ENCODE measurements around the gene CAPZA3.

CAPZA3 gene

DNA sequence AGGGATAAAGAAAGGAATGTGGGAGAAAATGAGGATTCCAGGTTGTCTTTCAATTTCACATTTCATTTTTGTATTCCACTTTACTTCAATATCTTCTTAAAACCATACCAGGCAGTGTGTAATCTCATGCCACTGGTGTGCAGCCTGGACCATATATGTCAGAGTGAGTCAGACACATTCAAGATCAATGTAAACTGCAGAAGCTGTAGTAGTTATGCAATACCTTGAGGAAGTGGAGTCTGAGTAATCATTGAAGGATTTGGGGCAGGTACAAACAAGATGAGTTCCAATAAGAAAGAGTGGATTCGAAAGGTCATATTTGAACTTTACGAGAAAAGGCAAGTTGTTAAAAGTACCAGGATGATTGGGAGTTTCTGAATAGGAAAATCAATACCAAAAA lies 14.2 kb upstream of the CAPZA3 start:
- no peak overlapping the region for H3K4me3 ChIP-seq (ENCODE audit: low read depth, low read length)
- DNase-seq (ENCODE audit: low read depth), result no peak
- TF ChIP-seq CTCF (IDR thresholded peaks at IDR 0.05; ENCODE audit: low read depth, low read length, missing control alignments), result no peak

GRCh38 chr12:18731156-18731555 lies 6.8 kb upstream of the CAPZA3 start:
- DNase-seq (ENCODE audit: low read depth), result no peak
- no peak for TF ChIP-seq CTCF (IDR thresholded peaks at IDR 0.05; ENCODE audit: low read depth, low read length, missing control alignments)

DNA sequence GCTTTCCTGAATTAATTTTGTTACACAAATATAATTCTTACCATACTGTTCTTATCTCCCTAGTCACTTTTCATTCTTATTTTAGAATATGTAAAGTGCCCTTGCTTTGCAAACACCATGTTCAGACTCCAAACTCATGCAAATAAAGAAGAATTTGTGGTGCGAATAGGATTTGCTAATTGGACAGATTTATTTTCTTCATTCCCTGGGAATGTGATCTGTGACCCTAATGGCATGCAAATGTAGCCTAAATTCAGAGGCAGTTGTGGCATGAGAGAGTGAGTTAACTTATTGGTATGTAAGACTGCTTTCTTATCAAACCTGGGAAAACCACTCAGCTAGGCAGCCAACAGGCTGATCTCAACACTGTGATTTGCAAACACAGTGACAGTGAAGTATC lies 10.0 kb downstream of the CAPZA3 start:
- H3K4me3 ChIP-seq (ENCODE audit: low read depth, low read length), result no peak overlapping the region
- DNase-seq (ENCODE audit: low read depth), result no peak
- no peak for TF ChIP-seq CTCF (IDR thresholded peaks at IDR 0.05; ENCODE audit: low read depth, low read length, missing control alignments)

More at GRCh38 chr12:18731156-18731555, 6.8 kb upstream of the CAPZA3 start:
- H3K4me3 ChIP-seq (ENCODE audit: low read depth, low read length), result no peak overlapping the region

- no peak overlapping the region for H3K4me3 ChIP-seq (ENCODE audit: low read depth, low read length)
- TF ChIP-seq CTCF (IDR thresholded peaks at IDR 0.05; ENCODE audit: low read depth, low read length, missing control alignments), result no peak
- no peak for DNase-seq (ENCODE audit: low read depth)
Observed at GRCh38 chr12:18749386-18749957, 11.6 kb downstream of the CAPZA3 start.

GRCh38 chr12:18750085-18750484 lies 12.2 kb downstream of the CAPZA3 start:
- TF ChIP-seq CTCF (IDR thresholded peaks at IDR 0.05; ENCODE audit: low read depth, low read length, missing control alignments), result no peak
- no peak overlapping the region for H3K4me3 ChIP-seq (ENCODE audit: low read depth, low read length)
- DNase-seq (ENCODE audit: low read depth), result no peak

- DNase-seq (ENCODE audit: low read depth), result no peak
- TF ChIP-seq CTCF (IDR thresholded peaks at IDR 0.05; ENCODE audit: low read depth, low read length, missing control alignments), result no peak
- no peak overlapping the region for H3K4me3 ChIP-seq (ENCODE audit: low read depth, low read length)
Observed at GRCh38 chr12:18751866-18752265, 13.9 kb downstream of the CAPZA3 start.

- no peak overlapping the region for H3K4me3 ChIP-seq (ENCODE audit: low read depth, low read length)
- DNase-seq (ENCODE audit: low read depth), result no peak
- no peak for TF ChIP-seq CTCF (IDR thresholded peaks at IDR 0.05; ENCODE audit: low read depth, low read length, missing control alignments)
Observed at GRCh38 chr12:18752280-18752920, 14.5 kb downstream of the CAPZA3 start.

All from GM12864 (cell line).